NOMO-1 treated with dmso at 0.1 percent for 144 hours (cell line): ENCODE measurements around the gene SMIM24.
A peak's percentile ranks its signal among the peaks of the same experiment; 100 is the strongest.

ENCODE experiments used
- DNase-seq: peaks from one replicate; lab custom pipeline; 2025; ENCODE audit not compliant: unreplicated experiment; lab: John Stamatoyannopoulos, UW

SMIM24 gene

DNA sequence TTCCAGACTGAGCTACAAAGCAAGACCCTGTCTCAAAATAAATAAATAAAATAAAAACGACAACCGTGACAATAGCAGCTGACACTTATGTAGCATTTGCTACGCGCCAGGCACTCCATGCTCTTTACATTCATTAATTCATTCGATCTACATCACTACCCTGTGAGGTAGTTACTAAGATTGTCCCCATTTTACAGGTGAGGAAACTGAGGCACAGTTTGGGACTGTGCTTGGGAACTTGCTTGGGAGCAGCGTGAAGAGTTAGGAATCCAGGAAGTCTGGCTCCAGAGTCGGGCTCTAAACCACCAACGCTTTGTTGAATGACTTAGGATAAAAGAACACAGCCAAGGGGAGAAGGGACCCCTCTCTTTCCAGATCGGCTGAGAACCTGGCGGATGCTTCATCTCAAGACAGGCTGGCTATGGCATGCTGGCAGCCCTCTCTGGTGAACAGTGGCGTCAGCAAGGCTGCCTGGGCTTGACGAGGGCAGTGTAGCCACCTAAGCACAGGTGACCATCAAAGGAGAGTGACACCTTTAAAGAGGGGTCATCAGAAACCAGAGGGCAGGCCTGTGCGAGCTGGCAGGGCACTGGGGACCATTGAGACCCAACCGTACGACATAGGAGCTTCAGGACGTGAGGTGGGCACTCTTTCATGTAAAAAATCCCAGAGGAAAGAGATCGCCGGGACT is 19.6 kb upstream of the SMIM24 start:
- DNase-seq, result no peak

DNA sequence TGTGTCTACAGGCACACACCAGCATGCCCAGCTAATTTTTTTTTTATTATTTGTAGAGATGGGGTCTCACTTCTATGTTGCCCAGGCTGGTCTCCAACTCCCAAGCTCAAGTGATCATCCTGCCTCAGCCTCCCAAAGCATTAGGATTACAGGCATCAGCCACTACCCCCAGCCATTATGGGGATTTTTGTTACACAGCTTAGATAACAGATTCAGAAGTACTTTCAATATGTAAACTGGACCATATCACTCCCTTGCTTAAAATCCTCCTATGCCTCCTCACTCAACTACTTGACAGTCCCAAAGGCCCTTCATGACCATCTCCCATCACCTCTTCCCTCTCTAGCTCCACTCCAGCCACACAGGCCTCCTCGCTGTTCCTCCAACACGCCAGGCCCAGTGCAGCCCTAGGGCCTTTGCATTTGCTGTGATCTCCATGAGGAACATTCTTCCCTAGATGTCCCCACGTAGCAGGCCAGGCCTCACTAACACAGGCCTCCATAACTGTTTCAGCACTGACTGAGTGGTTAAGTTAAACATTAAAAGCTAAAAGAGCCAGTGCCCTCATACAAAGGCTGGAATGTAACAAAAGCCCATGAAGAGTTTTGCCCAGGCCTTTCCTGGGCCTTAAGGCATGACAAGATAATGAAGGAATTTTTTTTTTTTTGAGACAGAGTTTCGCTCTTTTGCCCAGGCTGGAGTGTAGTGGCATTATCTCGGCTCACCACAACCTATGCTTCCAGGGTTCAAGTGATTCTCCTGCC is 17.6 kb upstream of the SMIM24 start:
- DNase-seq, result no peak

DNA sequence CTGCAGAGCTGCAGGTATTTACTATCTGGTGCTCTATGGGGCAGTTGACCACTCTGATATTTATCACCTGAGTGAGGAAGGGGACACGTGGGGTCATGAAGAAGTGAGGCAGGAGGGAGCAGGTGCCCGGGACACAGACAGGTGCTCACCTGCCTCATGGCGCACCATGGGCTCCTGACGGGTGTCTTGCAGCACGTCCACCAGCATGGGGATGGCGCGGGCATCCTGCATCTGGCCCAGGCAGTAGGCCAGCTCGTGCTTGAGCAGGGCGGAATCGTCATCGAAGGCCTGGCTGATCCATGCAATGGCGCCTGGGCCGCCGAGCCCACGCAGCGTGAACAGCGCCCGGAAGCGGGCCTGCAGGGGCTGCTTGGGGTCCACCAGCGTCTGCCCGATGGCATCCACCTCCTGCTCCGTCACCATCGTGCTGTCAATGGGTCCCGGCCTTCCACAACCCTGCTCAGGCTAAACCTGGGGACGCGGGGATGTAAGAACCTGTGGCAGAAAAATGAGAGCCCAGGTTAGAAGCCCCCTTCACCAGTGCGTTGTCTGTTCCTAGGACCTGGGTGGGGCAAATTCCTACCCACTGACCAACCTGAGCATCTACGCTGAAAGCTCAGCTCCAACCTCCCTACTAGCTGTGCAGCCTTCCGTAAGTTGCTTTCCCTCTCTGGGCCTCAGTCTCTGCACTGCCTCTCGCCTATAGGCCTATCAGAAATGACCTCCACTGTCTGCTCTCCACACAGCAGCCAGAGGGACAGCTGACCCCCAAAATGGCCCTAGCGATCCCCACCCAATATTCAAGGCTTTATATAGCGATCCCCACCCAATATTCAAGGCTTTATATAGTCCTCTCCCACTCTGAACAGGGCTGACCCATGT is 16.3 kb upstream of the SMIM24 start:
- DNase-seq, result no peak

DNA sequence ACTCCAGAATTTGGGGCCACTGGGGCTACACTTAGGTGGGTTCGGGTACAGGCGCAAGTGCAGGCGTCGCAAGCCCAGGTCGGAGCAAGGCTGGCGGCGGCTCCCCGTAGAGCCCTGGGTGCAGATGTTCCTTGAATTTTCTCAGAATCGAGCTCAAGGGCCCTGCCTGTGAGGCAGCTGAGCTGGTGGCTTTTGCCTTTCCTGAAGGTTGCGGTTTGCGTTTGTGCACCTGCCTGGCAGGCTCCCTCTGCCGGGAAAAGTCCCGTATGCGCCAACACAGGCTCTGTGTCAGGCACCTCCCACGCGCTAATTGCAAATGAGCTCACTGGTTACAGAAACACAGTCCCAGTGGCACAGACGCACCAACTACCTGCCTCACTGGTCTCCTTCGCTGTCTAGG is 14.2 kb upstream of the SMIM24 start:
- no peak for DNase-seq

GRCh38 chr19:3494051-3494450 is 13.7 kb upstream of the SMIM24 start:
- DNase-seq, result no peak

DNA sequence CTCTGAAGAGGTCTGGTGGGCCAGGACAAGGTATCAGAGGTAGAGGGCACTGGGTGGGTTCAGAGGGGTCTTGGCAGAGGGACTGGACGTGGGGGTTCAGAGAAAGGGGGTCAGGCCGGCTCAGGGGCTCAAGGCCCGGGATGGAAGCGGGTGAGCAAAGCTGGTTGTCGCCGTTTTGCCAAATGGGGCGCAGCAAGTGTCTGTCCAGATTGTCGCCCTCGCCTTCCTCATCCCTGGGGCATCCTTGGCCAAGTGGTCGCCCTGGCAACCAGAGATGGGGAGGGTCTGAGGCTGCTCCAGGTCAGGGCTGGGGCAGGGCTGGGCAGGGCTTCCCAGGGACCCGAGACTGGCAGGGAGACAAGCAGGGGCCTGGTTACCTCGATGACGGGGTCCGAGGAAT is 13.3 kb upstream of the SMIM24 start:
- DNase-seq, result no peak

- no peak for DNase-seq
Measured at GRCh38 chr19:3492919-3493318, 12.6 kb upstream of the SMIM24 start.

GRCh38 chr19:3492131-3492839 is 12.0 kb upstream of the SMIM24 start:
- no peak for DNase-seq

GRCh38 chr19:3491396-3492119 is 11.2 kb upstream of the SMIM24 start:
- DNase-seq, result no peak

GRCh38 chr19:3483226-3483628 is 2.9 kb upstream of the SMIM24 start, which contains the start of gene SMIM44:
SMIM44 (minus strand) TSS chr19:3483441; CDS start chr19:3483403, 38 bp downstream.
- no peak for DNase-seq

GRCh38 chr19:3482507-3483225 is 2.3 kb upstream of the SMIM24 start:
- DNase-seq, result no peak

- no peak for DNase-seq
Measured at GRCh38 chr19:3481241-3482090, 1.1 kb upstream of the SMIM24 start.

DNA sequence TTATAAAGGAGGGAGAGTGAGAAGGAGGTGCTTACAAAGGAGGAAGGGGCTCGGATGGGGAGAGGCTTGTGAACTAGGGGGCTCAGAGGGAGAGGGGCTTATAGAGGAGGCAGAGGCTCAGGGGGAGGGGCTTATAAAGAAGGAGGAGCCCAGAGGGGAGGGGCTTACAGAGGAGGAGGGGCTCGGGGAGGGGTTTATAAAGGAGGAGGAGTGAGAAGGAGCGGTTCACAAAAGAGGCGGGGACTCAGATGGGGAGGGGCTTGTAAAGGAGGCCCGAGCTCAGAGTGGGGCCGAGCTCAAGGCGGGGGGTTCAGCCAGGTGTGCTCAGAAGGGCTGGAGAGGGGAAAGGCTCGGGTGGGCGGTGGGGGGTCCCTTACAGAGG is 500 bp downstream of the SMIM24 start:
- no peak for DNase-seq

GRCh38 chr19:3479177-3479833 is 1.0 kb downstream of the SMIM24 start:
- peak; percentile 63 for DNase-seq

DNA sequence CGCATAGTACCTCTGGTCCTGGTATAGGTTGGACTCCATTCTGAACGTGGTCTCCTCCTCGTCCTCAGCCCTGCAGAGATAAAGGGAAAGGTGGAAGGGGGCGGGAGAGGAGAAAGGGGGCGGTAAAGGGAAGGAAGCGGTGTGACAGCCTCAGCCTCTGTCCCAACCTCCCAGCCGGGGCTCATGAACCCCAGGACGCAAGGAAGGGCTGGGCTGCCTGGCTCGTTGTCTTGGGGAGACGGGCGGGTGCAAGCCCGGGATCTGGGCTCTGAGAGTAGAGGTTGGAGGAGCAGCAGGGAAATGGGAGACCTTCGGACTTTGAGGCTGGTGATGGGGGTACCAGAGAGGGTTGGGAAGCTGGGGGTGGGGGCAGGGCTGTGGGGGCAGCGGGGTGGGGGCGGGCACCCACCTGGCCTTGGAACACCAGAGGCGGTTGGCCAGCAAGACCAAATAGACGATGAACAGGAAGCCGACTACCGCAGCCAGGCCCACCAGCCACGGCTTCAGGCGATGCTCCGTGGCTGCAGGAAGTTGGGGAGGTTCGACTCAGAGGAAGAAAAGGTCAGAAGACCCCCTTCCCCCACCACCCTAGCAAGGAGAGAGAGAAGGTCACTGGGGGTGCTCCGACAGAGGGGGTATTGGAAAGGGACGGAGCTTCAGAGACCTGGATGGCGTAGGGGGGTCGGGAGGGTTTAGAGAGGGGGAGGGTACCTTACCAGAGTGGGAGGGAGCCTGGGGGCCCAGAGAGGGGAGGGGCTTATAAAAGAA is 1.7 kb downstream of the SMIM24 start:
- no peak for DNase-seq

- DNase-seq, result no peak
Measured at GRCh38 chr19:3477951-3478350, 2.4 kb downstream of the SMIM24 start.

DNA sequence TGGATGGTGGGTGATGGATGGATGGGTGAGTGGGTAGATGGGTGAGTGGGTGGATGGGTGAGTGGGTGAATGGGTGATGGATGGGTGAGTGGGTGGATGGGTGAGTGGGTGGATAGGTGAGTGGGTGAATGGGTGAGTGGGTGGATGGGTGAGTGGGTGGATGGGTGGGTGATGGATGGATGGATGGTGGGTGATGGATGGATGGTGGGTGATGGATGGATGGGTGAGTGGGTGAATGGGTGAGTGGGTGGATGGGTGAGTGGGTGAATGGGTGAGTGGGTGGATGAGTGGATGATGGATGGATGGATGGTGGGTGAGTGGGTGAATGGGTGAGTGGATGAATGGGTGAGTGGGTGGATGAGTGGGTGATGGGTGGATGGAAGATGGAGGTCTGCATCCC is 2.8 kb downstream of the SMIM24 start:
- DNase-seq, result no peak

DNA sequence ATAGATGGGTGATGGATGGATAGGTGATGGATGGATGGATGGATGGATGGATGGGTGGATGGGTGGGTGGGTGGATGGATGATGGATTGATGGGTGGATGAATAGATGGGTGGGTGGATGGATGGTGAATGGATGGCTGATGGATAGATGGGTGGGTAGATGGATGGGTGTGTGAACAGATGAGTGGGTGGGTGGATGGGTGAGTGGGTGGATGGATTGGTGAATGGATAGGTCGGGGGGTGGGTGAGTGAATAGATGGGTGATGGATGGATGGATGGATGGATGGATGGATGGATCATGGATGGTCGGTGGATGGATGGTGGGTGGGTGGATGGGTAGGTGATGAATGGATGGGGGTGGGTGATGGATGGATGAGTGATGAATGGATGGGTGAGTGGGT is 3.5 kb downstream of the SMIM24 start:
- DNase-seq, result no peak
